Neural cell (in vitro differentiated cells): ENCODE results near the gene SLC25A42.

Source experiments
- EP300 ChIP-seq: fragments of 450-650 bp; conservative IDR thresholded peaks from 2 replicates; pipeline ENCODE4 v1.6.1; 2014; ENCODE audit warnings: antibody characterized with exemption, mild to moderate bottlenecking, moderate library complexity; ENCODE audit not compliant: poor library complexity, severe bottlenecking
- EZH2 ChIP-seq: fragments of 200-600, 300-800 bp; shearing (Covaris generic), sonication (generic); IDR thresholded peaks from 2 replicates; pipeline ENCODE4 v1.6.1; 2014; ENCODE audit warnings: antibody characterized with exemption, low read length, borderline replicate concordance, mild to moderate bottlenecking; ENCODE audit not compliant: insufficient read depth, poor library complexity, severe bottlenecking
- MXI1 ChIP-seq: fragments of 450-650 bp; conservative IDR thresholded peaks from 2 replicates; pipeline ENCODE4 v1.6.1; 2014; ENCODE audit warnings: antibody characterized with exemption, mild to moderate bottlenecking; ENCODE audit not compliant: poor library complexity, severe bottlenecking
- POLR2AphosphoS5 ChIP-seq: IDR thresholded peaks from 2 replicates; pipeline ENCODE4 v1.6.1; 2012
- RAD21 ChIP-seq: fragments of 450-650 bp; conservative IDR thresholded peaks from 2 replicates; pipeline ENCODE4 v1.6.1; 2014; ENCODE audit warnings: antibody characterized with exemption, mild to moderate bottlenecking, moderate library complexity
- REST ChIP-seq: IDR thresholded peaks from 2 replicates; pipeline ENCODE4 v1.6.1; 2012; ENCODE audit warnings: borderline replicate concordance
- TAF1 ChIP-seq: IDR thresholded peaks from 2 replicates; pipeline ENCODE4 v1.6.1; 2012; ENCODE audit warnings: low read depth
- TF ChIP-seq, protein P1 (sequence below): fragments of 450-650 bp; IDR thresholded peaks from 2 replicates; pipeline ENCODE4 v1.5.1; 2014; ENCODE audit warnings: antibody characterized with exemption, mild to moderate bottlenecking, moderate library complexity; ENCODE audit not compliant: poor library complexity, severe bottlenecking

DNA sequence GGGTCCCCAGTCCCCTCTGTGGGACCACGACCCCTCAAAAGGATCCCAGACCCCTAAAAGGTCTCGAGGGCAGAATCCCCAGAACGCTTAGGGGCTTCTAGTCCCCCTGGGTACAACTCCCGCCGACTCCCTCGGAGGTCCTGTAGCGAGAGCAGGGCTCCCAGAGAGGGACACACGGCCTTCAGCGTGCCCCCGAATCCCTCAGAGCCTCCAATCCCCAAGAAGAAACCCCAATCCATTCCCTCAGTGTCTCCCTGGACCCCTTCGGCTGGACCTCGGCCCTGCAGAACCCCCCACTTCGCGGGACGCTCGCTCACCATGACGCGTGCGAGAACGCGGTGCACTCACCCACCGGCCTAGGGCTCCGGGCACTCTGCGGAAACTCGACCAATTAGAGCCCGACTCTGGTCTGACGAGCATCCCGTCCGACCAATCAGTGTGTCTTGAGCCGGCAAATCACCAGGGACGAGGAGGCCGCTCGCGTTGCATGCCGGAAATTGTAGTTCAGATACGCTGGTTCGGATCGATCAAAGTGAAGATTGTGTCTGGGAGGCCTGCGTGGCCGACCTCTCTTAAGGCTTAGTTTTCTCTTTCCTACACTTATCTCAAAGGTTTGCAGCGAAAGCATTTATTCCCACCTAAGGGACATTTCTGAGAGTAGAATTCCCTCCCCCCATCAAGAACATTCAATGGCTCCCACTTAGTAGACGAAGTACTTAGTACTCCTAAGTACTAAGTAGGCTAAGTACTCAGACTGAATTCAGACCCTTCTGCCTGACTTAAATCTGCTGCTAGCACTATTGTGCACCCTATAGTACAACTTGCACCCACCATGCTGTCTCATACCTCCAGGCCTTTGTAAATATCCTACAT is 74.6 kb downstream of the SLC25A42 start, which contains the start of gene TMEM161A:
- TF ChIP-seq, protein P1, sequence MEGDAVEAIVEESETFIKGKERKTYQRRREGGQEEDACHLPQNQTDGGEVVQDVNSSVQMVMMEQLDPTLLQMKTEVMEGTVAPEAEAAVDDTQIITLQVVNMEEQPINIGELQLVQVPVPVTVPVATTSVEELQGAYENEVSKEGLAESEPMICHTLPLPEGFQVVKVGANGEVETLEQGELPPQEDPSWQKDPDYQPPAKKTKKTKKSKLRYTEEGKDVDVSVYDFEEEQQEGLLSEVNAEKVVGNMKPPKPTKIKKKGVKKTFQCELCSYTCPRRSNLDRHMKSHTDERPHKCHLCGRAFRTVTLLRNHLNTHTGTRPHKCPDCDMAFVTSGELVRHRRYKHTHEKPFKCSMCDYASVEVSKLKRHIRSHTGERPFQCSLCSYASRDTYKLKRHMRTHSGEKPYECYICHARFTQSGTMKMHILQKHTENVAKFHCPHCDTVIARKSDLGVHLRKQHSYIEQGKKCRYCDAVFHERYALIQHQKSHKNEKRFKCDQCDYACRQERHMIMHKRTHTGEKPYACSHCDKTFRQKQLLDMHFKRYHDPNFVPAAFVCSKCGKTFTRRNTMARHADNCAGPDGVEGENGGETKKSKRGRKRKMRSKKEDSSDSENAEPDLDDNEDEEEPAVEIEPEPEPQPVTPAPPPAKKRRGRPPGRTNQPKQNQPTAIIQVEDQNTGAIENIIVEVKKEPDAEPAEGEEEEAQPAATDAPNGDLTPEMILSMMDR = no peak
- TF ChIP-seq REST (no peak), TAF1 (no peak), POLR2AphosphoS5 (peak; percentile 77), RAD21 (no peak), MXI1 (peak; percentile 87), EZH2 (no peak), EP300 (no peak)
